HepG2 (cell line): ENCODE data around the gene BAHCC1. TPM values are rescaled to one million over a fixed set of nuclear protein-coding genes. Genes with fewer than 3 reads are reported as not detected.

Experiments
- CCAR2 ChIP-seq: fragments of 200-400 bp; formaldehyde crosslinking; optimal IDR thresholded peaks from 2 replicates; pipeline ENCODE3; 2018; ENCODE audit warnings: low read depth, mild to moderate bottlenecking, low read length, moderate library complexity
- ETV6 ChIP-seq: sonication (generic); formaldehyde crosslinking; conservative IDR thresholded peaks from 2 replicates; pipeline ENCODE4 v1.4.0; 2020; ENCODE audit warnings: missing genetic modification reagents
- FOSL2 ChIP-seq: sonication (generic); formaldehyde crosslinking; IDR thresholded peaks from 2 replicates; pipeline ENCODE4 v1.4.0; 2020; ENCODE audit warnings: missing genetic modification reagents
- GATAD2A ChIP-seq: IDR thresholded peaks from 2 replicates; pipeline ENCODE4 v1.6.1; 2016
- IRX3 ChIP-seq: sonication (generic); formaldehyde crosslinking; IDR thresholded peaks from 2 replicates; pipeline ENCODE4 v1.8.1; 2023; ENCODE audit warnings: mild to moderate bottlenecking, low read depth, missing genetic modification reagents, borderline replicate concordance
- JUND ChIP-seq: sonication (generic); formaldehyde crosslinking; IDR thresholded peaks from 2 replicates; pipeline ENCODE4 v1.8.0; 2022; ENCODE audit warnings: mild to moderate bottlenecking, missing genetic modification reagents
- MTA3 ChIP-seq: sonication (generic); formaldehyde crosslinking; IDR thresholded peaks from 2 replicates; pipeline ENCODE4 v1.4.0; 2020; ENCODE audit warnings: missing genetic modification reagents
- PRMT3 ChIP-seq: sonication (generic); formaldehyde crosslinking; IDR thresholded peaks from 2 replicates; pipeline ENCODE4 v1.8.1; 2022; ENCODE audit warnings: low read depth, mild to moderate bottlenecking, moderate library complexity, missing genetic modification reagents, borderline replicate concordance
- RFXANK ChIP-seq: IDR thresholded peaks from 2 replicates; pipeline ENCODE4 v1.6.1; 2016
- RNF2 ChIP-seq: fragments of 450-650 bp; conservative IDR thresholded peaks from 2 replicates; pipeline ENCODE4 v1.6.1; 2016; ENCODE audit warnings: low read depth
- SATB2 ChIP-seq: sonication (generic); formaldehyde crosslinking; IDR thresholded peaks from 2 replicates; pipeline ENCODE4 v1.5.0; 2020; ENCODE audit warnings: missing genetic modification reagents
- U2AF1 ChIP-seq: fragments of 200-400 bp; formaldehyde crosslinking; optimal IDR thresholded peaks from 2 replicates; pipeline ENCODE3; 2017; ENCODE audit warnings: mild to moderate bottlenecking, low read depth, low read length
- ZNF296 ChIP-seq: sonication (generic); formaldehyde crosslinking; conservative IDR thresholded peaks from 2 replicates; pipeline ENCODE4 v1.5.0; 2020; ENCODE audit warnings: mild to moderate bottlenecking, missing genetic modification reagents
- ZNF329 ChIP-seq: sonication (generic); formaldehyde crosslinking; IDR thresholded peaks from 2 replicates; pipeline ENCODE4 v1.9.0; 2021; ENCODE audit warnings: low read depth, mild to moderate bottlenecking, missing genetic modification reagents
- ZNF343 ChIP-seq: sonication (generic); formaldehyde crosslinking; IDR thresholded peaks from 2 replicates; pipeline ENCODE4 v1.4.0; 2020; ENCODE audit warnings: mild to moderate bottlenecking, missing genetic modification reagents
- ZNF546 ChIP-seq: sonication (generic); formaldehyde crosslinking; conservative IDR thresholded peaks from 2 replicates; pipeline ENCODE4 v1.8.1; 2023; ENCODE audit warnings: mild to moderate bottlenecking, missing genetic modification reagents
- ZNF570 ChIP-seq: sonication (generic); formaldehyde crosslinking; IDR thresholded peaks from 2 replicates; pipeline ENCODE4 v1.4.0; 2020; ENCODE audit warnings: mild to moderate bottlenecking, missing genetic modification reagents, borderline replicate concordance
- ZNF607 ChIP-seq: sonication (generic); formaldehyde crosslinking; IDR thresholded peaks from 2 replicates; pipeline ENCODE4 v1.5.1; 2020; ENCODE audit warnings: missing genetic modification reagents, mild to moderate bottlenecking, borderline replicate concordance
- ZNF709 ChIP-seq: sonication (generic); formaldehyde crosslinking; IDR thresholded peaks from 2 replicates; pipeline ENCODE4 v1.5.0; 2020; ENCODE audit warnings: mild to moderate bottlenecking, missing genetic modification reagents
- ZNF839 ChIP-seq: sonication (generic); formaldehyde crosslinking; IDR thresholded peaks from 2 replicates; pipeline ENCODE4 v1.4.0; 2020; ENCODE audit warnings: missing genetic modification reagents, mild to moderate bottlenecking, borderline replicate concordance
- ZNF891 ChIP-seq: sonication (generic); formaldehyde crosslinking; IDR thresholded peaks from 2 replicates; pipeline ENCODE4 v1.5.0; 2020; ENCODE audit warnings: mild to moderate bottlenecking, missing genetic modification reagents
- polyA plus RNA-seq, 8 experiments: library from polyadenylated mRNA; depleted of rRNA in 3 of 8; stranded (reverse) in 7 of 8; unstranded in 1 of 8; fragments of >200 nt; fragmentation: Illumina TruSeq in 4 of 8; extraction: Trizol in 4 of 8; gene quantifications; 2 replicates each; pipeline versions ENCODE4 v1.2.1 to v1.2.3, GENCODE V29; 2011 to 2016; ENCODE audit warnings: low read depth in 4 of 8, missing spikeins in 1 of 8, mixed read lengths in 1 of 8; ENCODE audit not compliant: insufficient read depth in 1 of 8
- total RNA-seq, 5 experiments: library from RNA; depleted of rRNA; stranded (reverse); fragments of >200 nt; fragmentation: Illumina TruSeq; extraction: Trizol; gene quantifications; 2 replicates each; pipeline ENCODE4 v1.2.3, GENCODE V29; 2016; ENCODE audit warnings: low read depth in 1 of 5
- TF ChIP-seq, protein P1 (sequence below): sonication (generic); formaldehyde crosslinking; conservative IDR thresholded peaks from 2 replicates; pipeline ENCODE4 v1.4.0; 2020; ENCODE audit warnings: missing genetic modification reagents
- TF ChIP-seq, protein P2 (sequence below): sonication (generic); formaldehyde crosslinking; IDR thresholded peaks from 2 replicates; pipeline ENCODE4 v1.8.0; 2022; ENCODE audit warnings: missing genetic modification reagents, low read depth, mild to moderate bottlenecking, borderline replicate concordance
- TF ChIP-seq, protein P3 (sequence below): sonication (generic); formaldehyde crosslinking; IDR thresholded peaks from 2 replicates; pipeline ENCODE4 v1.5.1; 2020; ENCODE audit warnings: missing genetic modification reagents, mild to moderate bottlenecking, borderline replicate concordance
- TF ChIP-seq, protein P4 (sequence below): sonication (generic); formaldehyde crosslinking; IDR thresholded peaks from 2 replicates; pipeline ENCODE4 v1.4.0; 2020; ENCODE audit warnings: mild to moderate bottlenecking, missing genetic modification reagents

Gene BAHCC1
- total and polyA plus RNA-seq, 2 of the 13 experiments (the other 11 are each of a cell fraction or from before 2014, with no cell fraction given), result 1.4 to 1.7 TPM

DNA sequence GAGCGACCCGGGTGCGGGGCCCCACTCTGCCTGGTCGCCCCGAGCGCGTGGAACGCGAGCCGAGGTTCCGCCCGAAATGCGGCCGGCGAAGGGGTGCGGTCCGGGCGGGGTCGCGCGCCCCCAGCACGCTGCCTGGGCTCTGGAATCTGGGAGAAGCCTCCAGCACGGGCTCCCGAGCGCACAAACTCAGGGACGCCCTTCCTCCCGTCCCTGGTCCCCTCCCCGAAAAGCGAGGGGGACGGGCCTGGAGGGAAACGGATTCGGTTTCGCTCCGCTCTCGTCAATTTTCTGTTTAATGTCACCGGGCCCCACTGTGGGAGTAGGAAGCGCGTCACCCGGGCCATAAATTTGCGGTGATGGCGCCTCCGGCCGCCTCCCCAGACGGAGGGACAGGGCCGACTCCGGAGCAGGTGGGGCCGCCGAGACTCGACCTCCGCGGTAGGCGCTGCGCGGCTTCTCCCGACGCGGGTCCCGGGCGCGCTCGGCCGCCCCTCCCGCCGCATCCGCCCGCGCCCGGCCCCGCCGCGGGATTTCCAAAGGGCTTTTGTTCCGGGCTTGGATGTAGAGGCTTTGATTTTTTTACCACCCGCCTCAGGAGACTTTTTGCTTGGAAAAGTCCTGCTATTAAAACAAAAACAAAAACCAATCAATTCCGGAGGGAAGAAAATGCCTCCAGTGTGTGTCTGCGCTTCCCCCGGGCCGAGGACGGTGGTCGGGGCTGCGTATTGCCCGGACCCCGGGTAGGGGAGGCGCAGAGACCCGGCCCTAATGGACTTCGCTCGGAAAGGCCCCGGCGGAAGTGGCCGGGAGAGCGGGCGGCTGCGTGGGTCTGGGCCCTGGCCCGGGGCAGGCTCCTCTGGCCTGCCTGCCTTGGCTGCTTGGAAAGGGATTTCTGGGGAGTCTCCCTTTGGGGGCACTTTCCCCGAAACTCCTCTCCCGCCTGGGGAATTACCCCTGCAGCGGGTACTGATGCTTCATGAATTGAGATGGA, 7.9 kb upstream of the BAHCC1 start (continued):
- TF ChIP-seq FOSL2 (CRISPR knock-in tag) (no peak), GATAD2A (peak; percentile 52; the same call in 1 of the 2 replicates), RNF2 (no peak), ZNF546 (CRISPR knock-in tag) (no peak), RFXANK (no peak), PRMT3 (CRISPR knock-in tag) (no peak), SATB2 (CRISPR knock-in tag) (no peak), MTA3 (CRISPR knock-in tag) (no peak), JUND (CRISPR knock-in tag) (no peak), U2AF1 (peak; percentile 83), ZNF607 (no peak), ZNF839 (CRISPR knock-in tag) (no peak), ZNF570 (no peak), ZNF891 (CRISPR knock-in tag) (no peak), ZNF329 (CRISPR knock-in tag) (no peak), CCAR2 (no peak), ZNF296 (CRISPR knock-in tag) (no peak), IRX3 (CRISPR knock-in tag) (no peak), ZNF343 (0 out of 2 replicates have a peak, but pooled peaks have one; percentile 38), ZNF709 (CRISPR knock-in tag) (no peak), ETV6 (CRISPR knock-in tag) (no peak; the same call in 1 of the 2 replicates)
- TF ChIP-seq, protein P1, sequence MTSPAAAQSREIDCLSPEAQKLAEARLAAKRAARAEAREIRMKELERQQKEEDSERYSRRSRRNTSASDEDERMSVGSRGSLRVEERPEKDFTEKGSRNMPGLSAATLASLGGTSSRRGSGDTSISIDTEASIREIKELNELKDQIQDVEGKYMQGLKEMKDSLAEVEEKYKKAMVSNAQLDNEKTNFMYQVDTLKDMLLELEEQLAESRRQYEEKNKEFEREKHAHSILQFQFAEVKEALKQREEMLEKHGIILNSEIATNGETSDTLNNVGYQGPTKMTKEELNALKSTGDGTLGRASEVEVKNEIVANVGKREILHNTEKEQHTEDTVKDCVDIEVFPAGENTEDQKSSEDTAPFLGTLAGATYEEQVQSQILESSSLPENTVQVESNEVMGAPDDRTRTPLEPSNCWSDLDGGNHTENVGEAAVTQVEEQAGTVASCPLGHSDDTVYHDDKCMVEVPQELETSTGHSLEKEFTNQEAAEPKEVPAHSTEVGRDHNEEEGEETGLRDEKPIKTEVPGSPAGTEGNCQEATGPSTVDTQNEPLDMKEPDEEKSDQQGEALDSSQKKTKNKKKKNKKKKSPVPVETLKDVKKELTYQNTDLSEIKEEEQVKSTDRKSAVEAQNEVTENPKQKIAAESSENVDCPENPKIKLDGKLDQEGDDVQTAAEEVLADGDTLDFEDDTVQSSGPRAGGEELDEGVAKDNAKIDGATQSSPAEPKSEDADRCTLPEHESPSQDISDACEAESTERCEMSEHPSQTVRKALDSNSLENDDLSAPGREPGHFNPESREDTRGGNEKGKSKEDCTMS, result no peak
- TF ChIP-seq, protein P2, sequence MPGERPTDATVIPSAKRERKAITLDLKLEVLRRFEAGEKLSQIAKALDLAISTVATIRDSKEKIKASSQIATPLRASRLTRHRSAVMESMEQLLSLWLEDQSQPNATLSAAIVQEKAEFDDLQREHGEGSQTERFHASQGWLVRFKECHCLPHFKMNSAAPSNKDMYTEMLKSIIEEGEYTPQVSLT (CRISPR knock-in tag), result no peak
- TF ChIP-seq, protein P3, sequence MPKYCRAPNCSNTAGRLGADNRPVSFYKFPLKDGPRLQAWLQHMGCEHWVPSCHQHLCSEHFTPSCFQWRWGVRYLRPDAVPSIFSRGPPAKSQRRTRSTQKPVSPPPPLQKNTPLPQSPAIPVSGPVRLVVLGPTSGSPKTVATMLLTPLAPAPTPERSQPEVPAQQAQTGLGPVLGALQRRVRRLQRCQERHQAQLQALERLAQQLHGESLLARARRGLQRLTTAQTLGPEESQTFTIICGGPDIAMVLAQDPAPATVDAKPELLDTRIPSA (CRISPR knock-in tag), result no peak
- TF ChIP-seq, protein P4, sequence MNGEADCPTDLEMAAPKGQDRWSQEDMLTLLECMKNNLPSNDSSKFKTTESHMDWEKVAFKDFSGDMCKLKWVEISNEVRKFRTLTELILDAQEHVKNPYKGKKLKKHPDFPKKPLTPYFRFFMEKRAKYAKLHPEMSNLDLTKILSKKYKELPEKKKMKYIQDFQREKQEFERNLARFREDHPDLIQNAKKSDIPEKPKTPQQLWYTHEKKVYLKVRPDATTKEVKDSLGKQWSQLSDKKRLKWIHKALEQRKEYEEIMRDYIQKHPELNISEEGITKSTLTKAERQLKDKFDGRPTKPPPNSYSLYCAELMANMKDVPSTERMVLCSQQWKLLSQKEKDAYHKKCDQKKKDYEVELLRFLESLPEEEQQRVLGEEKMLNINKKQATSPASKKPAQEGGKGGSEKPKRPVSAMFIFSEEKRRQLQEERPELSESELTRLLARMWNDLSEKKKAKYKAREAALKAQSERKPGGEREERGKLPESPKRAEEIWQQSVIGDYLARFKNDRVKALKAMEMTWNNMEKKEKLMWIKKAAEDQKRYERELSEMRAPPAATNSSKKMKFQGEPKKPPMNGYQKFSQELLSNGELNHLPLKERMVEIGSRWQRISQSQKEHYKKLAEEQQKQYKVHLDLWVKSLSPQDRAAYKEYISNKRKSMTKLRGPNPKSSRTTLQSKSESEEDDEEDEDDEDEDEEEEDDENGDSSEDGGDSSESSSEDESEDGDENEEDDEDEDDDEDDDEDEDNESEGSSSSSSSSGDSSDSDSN (CRISPR knock-in tag), result peak; percentile 89
